GM23338 (cell line): ENCODE results near the gene EARS2. TPM values are rescaled to one million over a fixed set of nuclear protein-coding genes. Genes with fewer than 3 reads are reported as not detected.

Experiments
- ATAC-seq: fragments of 200-7000 bp; cut with Tn5 transposase; 3 replicates; pipeline ENCODE4 v1.9.1; 2020
- DNase-seq: peaks from one replicate; pipeline ENCODE4 v3.0.0-alpha.2; 2015; ENCODE audit warnings: low spot score
- H2AFZ ChIP-seq: fragments of 200-600 bp; sonication (generic); 2 replicates; pipeline ENCODE4 v1.8.0; 2016; ENCODE audit warnings: antibody characterized with exemption, mild to moderate bottlenecking, moderate library complexity
- H3F3A ChIP-seq: fragments of 200-600 bp; sonication (generic); replicated peaks from 2 replicates; pipeline ENCODE4 v1.8.0; 2017; ENCODE audit warnings: antibody characterized with exemption, mixed run types, low read depth
- H3K27ac ChIP-seq: fragments of 200-600 bp; sonication (generic); 2 replicates; pipeline ENCODE4 v1.6.1; 2016; ENCODE audit warnings: low read depth
- H3K27me3 ChIP-seq: fragments of 200-600 bp; sonication (generic); 2 replicates; pipeline ENCODE4 v1.8.0; 2016; ENCODE audit warnings: mild to moderate bottlenecking, mixed run types, moderate library complexity; ENCODE audit not compliant: insufficient read depth
- H3K36me3 ChIP-seq: fragments of 200-600 bp; sonication (generic); 2 replicates; pipeline ENCODE4 v1.8.0; 2016; ENCODE audit warnings: mild to moderate bottlenecking; ENCODE audit not compliant: insufficient read depth
- H3K4me1 ChIP-seq: fragments of 200-600 bp; sonication (generic); 2 replicates; pipeline ENCODE4 v1.8.0; 2016; ENCODE audit warnings: mild to moderate bottlenecking, moderate library complexity; ENCODE audit not compliant: insufficient read depth
- H3K4me2 ChIP-seq: fragments of 200-600 bp; sonication (generic); 2 replicates; pipeline ENCODE4 v1.7.1; 2017; ENCODE audit warnings: mixed run types
- H3K4me3 ChIP-seq: fragments of 200-600 bp; sonication (generic); 2 replicates; pipeline ENCODE4 v1.6.1; 2016; ENCODE audit warnings: mixed run types
- H3K79me2 ChIP-seq: fragments of 200-600 bp; sonication (generic); replicated peaks from 2 replicates; pipeline ENCODE4 v1.8.0; 2017; ENCODE audit warnings: mild to moderate bottlenecking; ENCODE audit not compliant: insufficient read depth
- H3K9me2 ChIP-seq: fragments of 200-600 bp; sonication (generic); 2 replicates; pipeline ENCODE4 v1.8.0; 2017; ENCODE audit not compliant: insufficient read depth
- H4K20me1 ChIP-seq: fragments of 200-600 bp; sonication (generic); replicated peaks from 2 replicates; pipeline ENCODE4 v1.8.0; 2017; ENCODE audit warnings: mild to moderate bottlenecking; ENCODE audit not compliant: insufficient read depth
- H3K27ac Mint-ChIP-seq: 2 replicates; pipeline ENCODE4 v1.8.0; 2020; ENCODE audit warnings: inconsistent platforms, mild to moderate bottlenecking, moderate library complexity, mixed read lengths
- H3K27me3 Mint-ChIP-seq: 3 replicates; pipeline ENCODE4 v1.8.0; 2022; ENCODE audit warnings: low read depth, mild to moderate bottlenecking, moderate library complexity, mixed read lengths, inconsistent platforms; ENCODE audit not compliant: insufficient read depth, poor library complexity
- H3K36me3 Mint-ChIP-seq: 3 replicates; pipeline ENCODE4 v1.8.0; 2021; ENCODE audit warnings: low read depth, mild to moderate bottlenecking, inconsistent platforms, moderate library complexity, mixed read lengths
- H3K4me1 Mint-ChIP-seq: 3 replicates; pipeline ENCODE4 v1.8.0; 2020; ENCODE audit warnings: mild to moderate bottlenecking, inconsistent platforms, mixed read lengths
- H3K4me3 Mint-ChIP-seq: 3 replicates; pipeline ENCODE4 v1.8.0; 2021; ENCODE audit warnings: moderate library complexity, mild to moderate bottlenecking, inconsistent platforms, mixed read lengths
- H3K9me3 Mint-ChIP-seq: 3 replicates; pipeline ENCODE4 v1.8.0; 2020; ENCODE audit warnings: moderate library complexity, mild to moderate bottlenecking, inconsistent platforms, mixed read lengths
- EZH2 ChIP-seq: fragments of 200-600 bp; sonication (generic); IDR thresholded peaks from one replicate; pipeline ENCODE4 v1.8.0; 2017; ENCODE audit warnings: antibody characterized with exemption, mild to moderate bottlenecking, low read depth; ENCODE audit not compliant: unreplicated experiment
- JUNB ChIP-seq: IDR thresholded peaks from one replicate; pipeline ENCODE4 v1.6.1; 2016; ENCODE audit warnings: antibody characterized with exemption; ENCODE audit not compliant: unreplicated experiment
- POLR2AphosphoS5 ChIP-seq: IDR thresholded peaks from 2 replicates; pipeline ENCODE4 v1.6.1; 2016; ENCODE audit warnings: antibody characterized with exemption, low read depth
- STAT1 ChIP-seq: IDR thresholded peaks from one replicate; pipeline ENCODE4 v1.6.1; 2016; ENCODE audit warnings: antibody characterized with exemption; ENCODE audit not compliant: unreplicated experiment
- ZNF331 ChIP-seq: fragments of 250-450 bp; sonication (Bioruptor Pico); IDR thresholded peaks from 2 replicates; pipeline ENCODE4 v1.5.0; 2020; ENCODE audit warnings: low read depth, mild to moderate bottlenecking, moderate library complexity
- polyA plus RNA-seq: library from polyadenylated mRNA; unstranded; fragments of >200 nt; fragmentation: Nextera tagmentation; extraction: Ambion mirVana; gene quantifications from 2 replicates; pipeline ENCODE4 v1.2.1, GENCODE V29; 2016
- total RNA-seq: library from RNA; depleted of rRNA; stranded (reverse); fragments of >200 nt; shearing (Covaris generic); gene quantifications from 2 replicates; pipeline ENCODE4 v1.2.3, GENCODE V29; 2014
- TF ChIP-seq, protein P1 (sequence below), 2 experiments: fragments of 200-600 bp in 1 of 2; sonication (generic) in 1 of 2; conservative IDR thresholded peaks; 2 replicates each; pipeline versions ENCODE4 v1.5.1 to v1.6.1; 2016 to 2017; ENCODE audit warnings: antibody characterized with exemption in 2 of 2, low read depth in 2 of 2, mild to moderate bottlenecking in 2 of 2, moderate library complexity in 1 of 2
- TF ChIP-seq, protein P2 (sequence below): fragments of 250-450 bp; sonication (Bioruptor Pico); IDR thresholded peaks from 2 replicates; pipeline ENCODE4 v1.5.0; 2020; ENCODE audit warnings: mild to moderate bottlenecking, moderate library complexity
- TF ChIP-seq, protein P3 (sequence below): IDR thresholded peaks from 2 replicates; pipeline ENCODE4 v1.6.1; 2016; ENCODE audit warnings: antibody characterized with exemption

Gene EARS2
- total and polyA plus RNA-seq, 2 experiments from 2014 or later = 22.6 to 89.1 TPM

DNA sequence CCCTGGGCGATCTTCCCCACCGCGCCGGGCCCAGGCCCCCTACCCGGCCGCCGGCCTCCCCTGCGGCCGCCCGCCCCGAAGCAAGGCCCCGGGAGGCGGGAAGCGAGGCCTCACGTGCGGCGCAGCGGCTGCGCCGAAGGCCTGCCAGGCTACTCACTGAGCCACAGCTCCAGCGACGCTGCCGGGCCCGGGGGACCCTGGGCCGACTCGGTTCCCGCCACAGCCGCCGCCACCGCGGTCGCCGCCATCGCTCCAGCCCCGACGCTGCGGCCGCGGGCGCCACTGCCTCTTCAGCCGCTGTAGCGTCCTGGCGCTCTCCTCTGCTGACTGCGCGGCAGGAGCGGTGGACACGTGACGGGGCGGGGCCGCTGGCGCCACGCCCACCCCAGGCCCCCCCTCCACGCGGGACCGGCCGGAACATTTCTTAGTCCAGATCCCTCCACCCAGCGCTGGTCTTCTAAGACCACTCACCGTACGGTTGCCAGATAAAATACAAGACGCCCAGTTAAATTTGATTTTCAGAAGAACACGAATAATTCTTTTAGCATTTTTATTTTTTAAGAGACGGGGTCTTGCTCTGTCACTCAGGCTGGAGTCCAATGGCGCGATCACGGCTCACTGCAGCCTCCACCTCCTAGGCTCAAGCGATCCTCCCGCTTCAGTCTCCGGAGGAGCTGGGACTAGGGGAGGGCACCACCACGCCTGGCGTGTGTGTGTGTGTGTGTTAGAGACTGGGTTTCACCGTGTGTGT lies 46.8 kb downstream of the EARS2 start, which contains the start of gene GGA2:
Gene GGA2, minus strand, starts transcription at position 331 of the 751 bp plus-strand sequence. Its CDS starts 83 bp downstream, at position 248.
- Mint-ChIP-seq H3K36me3 (peaks cover 17% of the 10 kb centered on the region), H3K4me3 (peak within 1 kb of the TSS; percentile 83), H3K27ac (peak within 1 kb of the TSS; percentile 58), H3K27me3 (peaks cover 5% of the 10 kb centered on the region), H3K4me1 (peaks cover 24% of the 10 kb centered on the region), H3K9me3 (no peaks in the 10 kb centered on the region; the same call in 2 of the 3 replicates)
- TF ChIP-seq POLR2AphosphoS5 (peak; percentile 76; the same call in 1 of the 2 replicates), JUNB (no peak)
- TF ChIP-seq, protein P1, sequence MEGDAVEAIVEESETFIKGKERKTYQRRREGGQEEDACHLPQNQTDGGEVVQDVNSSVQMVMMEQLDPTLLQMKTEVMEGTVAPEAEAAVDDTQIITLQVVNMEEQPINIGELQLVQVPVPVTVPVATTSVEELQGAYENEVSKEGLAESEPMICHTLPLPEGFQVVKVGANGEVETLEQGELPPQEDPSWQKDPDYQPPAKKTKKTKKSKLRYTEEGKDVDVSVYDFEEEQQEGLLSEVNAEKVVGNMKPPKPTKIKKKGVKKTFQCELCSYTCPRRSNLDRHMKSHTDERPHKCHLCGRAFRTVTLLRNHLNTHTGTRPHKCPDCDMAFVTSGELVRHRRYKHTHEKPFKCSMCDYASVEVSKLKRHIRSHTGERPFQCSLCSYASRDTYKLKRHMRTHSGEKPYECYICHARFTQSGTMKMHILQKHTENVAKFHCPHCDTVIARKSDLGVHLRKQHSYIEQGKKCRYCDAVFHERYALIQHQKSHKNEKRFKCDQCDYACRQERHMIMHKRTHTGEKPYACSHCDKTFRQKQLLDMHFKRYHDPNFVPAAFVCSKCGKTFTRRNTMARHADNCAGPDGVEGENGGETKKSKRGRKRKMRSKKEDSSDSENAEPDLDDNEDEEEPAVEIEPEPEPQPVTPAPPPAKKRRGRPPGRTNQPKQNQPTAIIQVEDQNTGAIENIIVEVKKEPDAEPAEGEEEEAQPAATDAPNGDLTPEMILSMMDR (conservative IDR thresholded peaks at IDR 0.05; ENCODE audit: low read depth in 2 of 2) = no peak
- DNase-seq (peak; percentile 77), ATAC-seq (peak; percentile 81)
- Histone ChIP-seq H3K27ac (peak within 1 kb of the TSS; percentile 63; the same call in 1 of the 2 replicates), H3K9me2 (no peaks in the 10 kb centered on the region), H3K79me2 (peaks cover 45% of the 10 kb centered on the region), H3K4me1 (peaks cover 16% of the 10 kb centered on the region; the same call in 1 of the 2 replicates), H2AFZ (peak within 1 kb of the TSS; percentile 84; the same call in 1 of the 2 replicates), H3F3A (no peaks in the 10 kb centered on the region), H4K20me1 (peaks cover 36% of the 10 kb centered on the region), H3K4me3 (peak within 1 kb of the TSS; percentile 72), H3K27me3 (no peaks in the 10 kb centered on the region), H3K36me3 (no peaks in the 10 kb centered on the region; the same call in 1 of the 2 replicates), H3K4me2 (peak within 1 kb of the TSS; percentile 89)

DNA sequence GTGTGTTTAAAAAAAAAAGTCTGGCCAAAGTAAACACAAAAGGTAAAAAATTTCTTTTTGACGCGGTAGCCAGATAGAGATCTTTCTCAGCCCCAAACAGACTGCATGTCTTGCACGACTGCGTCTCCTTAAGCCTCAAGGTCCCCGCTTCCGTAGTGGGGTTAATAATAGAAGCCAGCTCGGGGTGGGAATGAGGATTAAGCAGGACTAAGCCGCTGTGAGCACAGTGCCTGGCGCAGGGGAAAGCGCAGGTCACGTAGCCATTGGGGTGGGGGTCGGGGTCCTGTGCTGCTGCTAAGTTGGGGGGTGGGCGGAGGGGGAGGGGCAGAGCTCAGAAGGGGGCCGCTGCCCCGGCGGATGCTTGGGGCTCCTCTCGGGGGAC lies 47.4 kb downstream of the EARS2 start:
- peak overlapping the region; percentile 89 for H3K4me2 ChIP-seq
- H3K36me3 ChIP-seq = no peaks in the 10 kb centered on the region
- DNase-seq (peak; percentile 50), ATAC-seq (peak; percentile 46)
- no peaks in the 10 kb centered on the region for H3K27me3 ChIP-seq
- H3K27me3 Mint-ChIP-seq = peaks cover 5% of the 10 kb centered on the region
- H3K9me2 ChIP-seq = no peaks in the 10 kb centered on the region
- H3K9me3 Mint-ChIP-seq = no peaks in the 10 kb centered on the region; the same call in 2 of the 3 replicates
- no peak overlapping the region; the same call in 1 of the 2 replicates for H3K27ac Mint-ChIP-seq
- peaks cover 40% of the 10 kb centered on the region for H4K20me1 ChIP-seq
- H2AFZ ChIP-seq = no peak overlapping the region
- H3F3A ChIP-seq = no peaks in the 10 kb centered on the region
- H3K4me1 Mint-ChIP-seq = peaks cover 29% of the 10 kb centered on the region
- peaks cover 51% of the 10 kb centered on the region for H3K79me2 ChIP-seq
- H3K36me3 Mint-ChIP-seq = peaks cover 16% of the 10 kb centered on the region
- no peak overlapping the region for H3K27ac ChIP-seq
- peak overlapping the region; percentile 72 for H3K4me3 ChIP-seq
- peak overlapping the region; percentile 83 for H3K4me3 Mint-ChIP-seq
- peaks cover 21% of the 10 kb centered on the region for H3K4me1 ChIP-seq
- TF ChIP-seq EZH2 (no peak), ZNF331 (CRISPR knock-in tag) (no peak), JUNB (no peak), STAT1 (no peak)
- TF ChIP-seq, protein P2, sequence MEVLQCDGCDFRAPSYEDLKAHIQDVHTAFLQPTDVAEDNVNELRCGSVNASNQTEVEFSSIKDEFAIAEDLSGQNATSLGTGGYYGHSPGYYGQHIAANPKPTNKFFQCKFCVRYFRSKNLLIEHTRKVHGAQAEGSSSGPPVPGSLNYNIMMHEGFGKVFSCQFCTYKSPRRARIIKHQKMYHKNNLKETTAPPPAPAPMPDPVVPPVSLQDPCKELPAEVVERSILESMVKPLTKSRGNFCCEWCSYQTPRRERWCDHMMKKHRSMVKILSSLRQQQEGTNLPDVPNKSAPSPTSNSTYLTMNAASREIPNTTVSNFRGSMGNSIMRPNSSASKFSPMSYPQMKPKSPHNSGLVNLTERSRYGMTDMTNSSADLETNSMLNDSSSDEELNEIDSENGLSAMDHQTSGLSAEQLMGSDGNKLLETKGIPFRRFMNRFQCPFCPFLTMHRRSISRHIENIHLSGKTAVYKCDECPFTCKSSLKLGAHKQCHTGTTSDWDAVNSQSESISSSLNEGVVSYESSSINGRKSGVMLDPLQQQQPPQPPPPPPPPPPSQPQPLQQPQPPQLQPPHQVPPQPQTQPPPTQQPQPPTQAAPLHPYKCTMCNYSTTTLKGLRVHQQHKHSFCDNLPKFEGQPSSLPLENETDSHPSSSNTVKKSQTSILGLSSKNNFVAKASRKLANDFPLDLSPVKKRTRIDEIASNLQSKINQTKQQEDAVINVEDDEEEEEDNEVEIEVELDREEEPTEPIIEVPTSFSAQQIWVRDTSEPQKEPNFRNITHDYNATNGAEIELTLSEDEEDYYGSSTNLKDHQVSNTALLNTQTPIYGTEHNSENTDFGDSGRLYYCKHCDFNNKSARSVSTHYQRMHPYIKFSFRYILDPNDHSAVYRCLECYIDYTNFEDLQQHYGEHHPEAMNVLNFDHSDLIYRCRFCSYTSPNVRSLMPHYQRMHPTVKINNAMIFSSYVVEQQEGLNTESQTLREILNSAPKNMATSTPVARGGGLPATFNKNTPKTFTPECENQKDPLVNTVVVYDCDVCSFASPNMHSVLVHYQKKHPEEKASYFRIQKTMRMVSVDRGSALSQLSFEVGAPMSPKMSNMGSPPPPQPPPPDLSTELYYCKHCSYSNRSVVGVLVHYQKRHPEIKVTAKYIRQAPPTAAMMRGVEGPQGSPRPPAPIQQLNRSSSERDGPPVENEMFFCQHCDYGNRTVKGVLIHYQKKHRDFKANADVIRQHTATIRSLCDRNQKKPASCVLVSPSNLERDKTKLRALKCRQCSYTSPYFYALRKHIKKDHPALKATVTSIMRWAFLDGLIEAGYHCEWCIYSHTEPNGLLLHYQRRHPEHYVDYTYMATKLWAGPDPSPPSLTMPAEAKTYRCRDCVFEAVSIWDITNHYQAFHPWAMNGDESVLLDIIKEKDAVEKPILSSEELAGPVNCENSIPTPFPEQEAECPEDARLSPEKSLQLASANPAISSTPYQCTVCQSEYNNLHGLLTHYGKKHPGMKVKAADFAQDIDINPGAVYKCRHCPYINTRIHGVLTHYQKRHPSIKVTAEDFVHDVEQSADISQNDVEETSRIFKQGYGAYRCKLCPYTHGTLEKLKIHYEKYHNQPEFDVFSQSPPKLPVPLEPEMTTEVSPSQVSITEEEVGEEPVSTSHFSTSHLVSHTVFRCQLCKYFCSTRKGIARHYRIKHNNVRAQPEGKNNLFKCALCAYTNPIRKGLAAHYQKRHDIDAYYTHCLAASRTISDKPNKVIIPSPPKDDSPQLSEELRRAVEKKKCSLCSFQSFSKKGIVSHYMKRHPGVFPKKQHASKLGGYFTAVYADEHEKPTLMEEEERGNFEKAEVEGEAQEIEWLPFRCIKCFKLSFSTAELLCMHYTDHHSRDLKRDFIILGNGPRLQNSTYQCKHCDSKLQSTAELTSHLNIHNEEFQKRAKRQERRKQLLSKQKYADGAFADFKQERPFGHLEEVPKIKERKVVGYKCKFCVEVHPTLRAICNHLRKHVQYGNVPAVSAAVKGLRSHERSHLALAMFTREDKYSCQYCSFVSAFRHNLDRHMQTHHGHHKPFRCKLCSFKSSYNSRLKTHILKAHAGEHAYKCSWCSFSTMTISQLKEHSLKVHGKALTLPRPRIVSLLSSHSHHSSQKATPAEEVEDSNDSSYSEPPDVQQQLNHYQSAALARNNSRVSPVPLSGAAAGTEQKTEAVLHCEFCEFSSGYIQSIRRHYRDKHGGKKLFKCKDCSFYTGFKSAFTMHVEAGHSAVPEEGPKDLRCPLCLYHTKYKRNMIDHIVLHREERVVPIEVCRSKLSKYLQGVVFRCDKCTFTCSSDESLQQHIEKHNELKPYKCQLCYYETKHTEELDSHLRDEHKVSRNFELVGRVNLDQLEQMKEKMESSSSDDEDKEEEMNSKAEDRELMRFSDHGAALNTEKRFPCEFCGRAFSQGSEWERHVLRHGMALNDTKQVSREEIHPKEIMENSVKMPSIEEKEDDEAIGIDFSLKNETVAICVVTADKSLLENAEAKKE (CRISPR knock-in tag) = no peak
- TF ChIP-seq, protein P3, sequence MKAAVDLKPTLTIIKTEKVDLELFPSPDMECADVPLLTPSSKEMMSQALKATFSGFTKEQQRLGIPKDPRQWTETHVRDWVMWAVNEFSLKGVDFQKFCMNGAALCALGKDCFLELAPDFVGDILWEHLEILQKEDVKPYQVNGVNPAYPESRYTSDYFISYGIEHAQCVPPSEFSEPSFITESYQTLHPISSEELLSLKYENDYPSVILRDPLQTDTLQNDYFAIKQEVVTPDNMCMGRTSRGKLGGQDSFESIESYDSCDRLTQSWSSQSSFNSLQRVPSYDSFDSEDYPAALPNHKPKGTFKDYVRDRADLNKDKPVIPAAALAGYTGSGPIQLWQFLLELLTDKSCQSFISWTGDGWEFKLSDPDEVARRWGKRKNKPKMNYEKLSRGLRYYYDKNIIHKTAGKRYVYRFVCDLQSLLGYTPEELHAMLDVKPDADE = no peak
